SU-DHL-6 (cell line): ENCODE measurements around the gene MIER3.

Experiments
- H2AFZ ChIP-seq: fragments of 200-600 bp; sonication (generic); 2 replicates; pipeline ENCODE4 v1.6.1; 2014; ENCODE audit warnings: low read depth, mild to moderate bottlenecking, moderate library complexity, mixed read lengths, antibody characterized with exemption, low read length; ENCODE audit not compliant: severe bottlenecking
- H3F3A ChIP-seq: fragments of 200-600 bp; shearing (Covaris generic); 2 replicates; pipeline ENCODE4 v1.6.0; 2016; ENCODE audit warnings: antibody characterized with exemption, mild to moderate bottlenecking; ENCODE audit not compliant: insufficient read depth
- H3K27ac ChIP-seq: fragments of 200-600 bp; sonication (generic); 2 replicates; pipeline ENCODE4 v1.5.1; 2016; ENCODE audit warnings: low read depth, mild to moderate bottlenecking, low read length, moderate library complexity, mixed read lengths
- H3K27me3 ChIP-seq: fragments of 200-600 bp; sonication (generic), shearing (Covaris generic); 2 replicates; pipeline ENCODE4 v1.6.0; 2014; ENCODE audit warnings: mild to moderate bottlenecking, low read length
- H3K36me3 ChIP-seq: fragments of 200-600 bp; sonication (generic); 2 replicates; pipeline ENCODE4 v1.6.1; 2014; ENCODE audit warnings: mild to moderate bottlenecking, low read length, mixed read lengths
- H3K4me2 ChIP-seq: fragments of 300-600, 200-600 bp; shearing (Covaris generic), sonication (generic); 2 replicates; pipeline ENCODE4 v1.6.0; 2014; ENCODE audit warnings: low read length, low read depth, mild to moderate bottlenecking; ENCODE audit not compliant: poor library complexity, severe bottlenecking
- H3K4me3 ChIP-seq: fragments of 200-600 bp; sonication (generic); 2 replicates; pipeline ENCODE4 v1.5.1; 2014; ENCODE audit warnings: antibody characterized with exemption, low read length, mild to moderate bottlenecking, mixed read lengths; ENCODE audit not compliant: insufficient read depth, poor library complexity, severe bottlenecking
- H3K79me2 ChIP-seq: fragments of 200-600 bp; sonication (generic); 2 replicates; pipeline ENCODE4 v1.6.1; 2014; ENCODE audit warnings: mild to moderate bottlenecking, low read length, moderate library complexity; ENCODE audit not compliant: insufficient read depth
- H3K9ac ChIP-seq: fragments of 200-600 bp; sonication (generic); 2 replicates; pipeline ENCODE4 v1.7.0; 2014; ENCODE audit warnings: mild to moderate bottlenecking, low read length
- H3K9me2 ChIP-seq: fragments of 200-600 bp; sonication (generic); replicated peaks from 2 replicates; pipeline ENCODE4 v1.6.1; 2014; ENCODE audit warnings: low read length; ENCODE audit not compliant: insufficient read depth
- H3K9me3 ChIP-seq: fragments of 200-600 bp; sonication (generic); 2 replicates; pipeline ENCODE4 v1.6.1; 2014; ENCODE audit warnings: low read length, mixed read lengths; ENCODE audit not compliant: insufficient read depth
- H4K20me1 ChIP-seq: fragments of 200-600 bp; sonication (generic); 2 replicates; pipeline ENCODE4 v1.6.1; 2014; ENCODE audit warnings: low read depth, mild to moderate bottlenecking, antibody characterized with exemption, low read length, moderate library complexity, mixed read lengths
- CTCF ChIP-seq: fragments of 200-600 bp; sonication (generic); IDR thresholded peaks from one replicate; pipeline ENCODE4 v1.5.1; 2017; ENCODE audit warnings: antibody characterized with exemption, mild to moderate bottlenecking, low read length, moderate library complexity; ENCODE audit not compliant: insufficient read depth, poor library complexity, severe bottlenecking
- EZH2phosphoT487 ChIP-seq: fragments of 200-600 bp; sonication (generic), shearing (Covaris generic); conservative IDR thresholded peaks from 2 replicates; pipeline ENCODE4 v1.6.1; 2018; ENCODE audit warnings: mild to moderate bottlenecking, antibody characterized with exemption, low read length, moderate library complexity, mixed read lengths

The MIER3 gene, protein sequence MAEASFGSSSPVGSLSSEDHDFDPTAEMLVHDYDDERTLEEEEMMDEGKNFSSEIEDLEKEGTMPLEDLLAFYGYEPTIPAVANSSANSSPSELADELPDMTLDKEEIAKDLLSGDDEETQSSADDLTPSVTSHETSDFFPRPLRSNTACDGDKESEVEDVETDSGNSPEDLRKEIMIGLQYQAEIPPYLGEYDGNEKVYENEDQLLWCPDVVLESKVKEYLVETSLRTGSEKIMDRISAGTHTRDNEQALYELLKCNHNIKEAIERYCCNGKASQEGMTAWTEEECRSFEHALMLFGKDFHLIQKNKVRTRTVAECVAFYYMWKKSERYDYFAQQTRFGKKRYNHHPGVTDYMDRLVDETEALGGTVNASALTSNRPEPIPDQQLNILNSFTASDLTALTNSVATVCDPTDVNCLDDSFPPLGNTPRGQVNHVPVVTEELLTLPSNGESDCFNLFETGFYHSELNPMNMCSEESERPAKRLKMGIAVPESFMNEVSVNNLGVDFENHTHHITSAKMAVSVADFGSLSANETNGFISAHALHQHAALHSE

GRCh38 chr5:56951946-56952691 lies at the start of gene MIER3:
TSS of gene MIER3 (minus strand) at chr5:56952123. CDS start at chr5:56952102, 21 bp downstream.
- Histone ChIP-seq H3K27me3 (no peaks in the 10 kb centered on the region), H3K27ac (peak within 1 kb of the TSS; percentile 34), H4K20me1 (no peaks in the 10 kb centered on the region), H3K9ac (peak within 1 kb of the TSS; percentile 83), H3K36me3 (no peaks in the 10 kb centered on the region; the same call in 1 of the 2 replicates), H3K9me2 (no peaks in the 10 kb centered on the region), H3K4me2 (peak within 1 kb of the TSS; percentile 86), H3K4me3 (peak within 1 kb of the TSS; percentile 90), H3K9me3 (no peaks in the 10 kb centered on the region), H2AFZ (peak within 1 kb of the TSS; percentile 99), H3K79me2 (peaks cover 5% of the 10 kb centered on the region; the same call in 1 of the 2 replicates), H3F3A (no peaks in the 10 kb centered on the region)
- TF ChIP-seq CTCF (no peak), EZH2phosphoT487 (no peak)

DNA sequence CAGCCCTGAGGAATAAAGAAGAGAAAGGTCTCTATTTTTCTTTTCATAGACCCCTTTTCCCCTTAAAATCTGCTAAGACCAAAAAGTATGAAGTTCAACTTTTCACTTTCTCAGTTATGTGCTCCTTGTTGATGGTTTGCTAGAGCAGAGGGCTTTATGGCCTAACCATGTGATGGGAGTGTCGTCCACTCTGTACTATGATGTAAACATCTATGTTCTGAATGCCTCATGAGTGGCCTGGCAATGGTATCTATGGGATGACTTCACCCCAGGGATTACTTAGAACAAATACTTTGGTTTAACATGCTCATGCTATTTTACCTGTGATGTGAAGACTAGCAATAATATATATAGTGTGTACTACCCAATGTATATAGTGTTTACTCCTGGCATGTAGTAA lies 43.7 kb upstream of the MIER3 start:
- Histone ChIP-seq H3K36me3 (no peaks in the 10 kb centered on the region), H3K27me3 (no peaks in the 10 kb centered on the region), H3K9me2 (no peaks in the 10 kb centered on the region), H3K4me2 (no peak overlapping the region), H3K9ac (no peak overlapping the region), H3K79me2 (no peaks in the 10 kb centered on the region), H3F3A (no peaks in the 10 kb centered on the region), H4K20me1 (no peaks in the 10 kb centered on the region), H2AFZ (no peak overlapping the region), H3K4me3 (no peak overlapping the region), H3K27ac (no peak overlapping the region), H3K9me3 (no peaks in the 10 kb centered on the region)
- no peak for TF ChIP-seq CTCF
- no peak for TF ChIP-seq EZH2phosphoT487

GRCh38 chr5:56993241-56993640 lies 41.3 kb upstream of the MIER3 start:
- Histone ChIP-seq H3K9me2 (no peaks in the 10 kb centered on the region), H3K9ac (no peak overlapping the region), H3F3A (no peaks in the 10 kb centered on the region), H4K20me1 (no peaks in the 10 kb centered on the region), H3K4me3 (no peak overlapping the region), H3K79me2 (no peaks in the 10 kb centered on the region), H3K27ac (no peak overlapping the region), H3K9me3 (no peaks in the 10 kb centered on the region), H3K4me2 (no peak overlapping the region), H3K36me3 (no peaks in the 10 kb centered on the region), H2AFZ (no peak overlapping the region), H3K27me3 (no peaks in the 10 kb centered on the region)
- TF ChIP-seq EZH2phosphoT487 (no peak), CTCF (no peak)
